GM21737 (cell line): ENCODE results near the gene ADAM17.
"Not testable (repeated sequence)": the region's sequence is repeated elsewhere in the genome, so short reads cannot be mapped to it uniquely, and the experiment has no call there.

Experiments
- ATAC-seq: cut with Tn5 transposase; IDR thresholded peaks from one replicate; pipeline ENCODE4 v1.9.1; 2021; ENCODE audit warnings: mild to moderate bottlenecking, moderate library complexity; ENCODE audit not compliant: unreplicated experiment

ADAM17 gene

DNA sequence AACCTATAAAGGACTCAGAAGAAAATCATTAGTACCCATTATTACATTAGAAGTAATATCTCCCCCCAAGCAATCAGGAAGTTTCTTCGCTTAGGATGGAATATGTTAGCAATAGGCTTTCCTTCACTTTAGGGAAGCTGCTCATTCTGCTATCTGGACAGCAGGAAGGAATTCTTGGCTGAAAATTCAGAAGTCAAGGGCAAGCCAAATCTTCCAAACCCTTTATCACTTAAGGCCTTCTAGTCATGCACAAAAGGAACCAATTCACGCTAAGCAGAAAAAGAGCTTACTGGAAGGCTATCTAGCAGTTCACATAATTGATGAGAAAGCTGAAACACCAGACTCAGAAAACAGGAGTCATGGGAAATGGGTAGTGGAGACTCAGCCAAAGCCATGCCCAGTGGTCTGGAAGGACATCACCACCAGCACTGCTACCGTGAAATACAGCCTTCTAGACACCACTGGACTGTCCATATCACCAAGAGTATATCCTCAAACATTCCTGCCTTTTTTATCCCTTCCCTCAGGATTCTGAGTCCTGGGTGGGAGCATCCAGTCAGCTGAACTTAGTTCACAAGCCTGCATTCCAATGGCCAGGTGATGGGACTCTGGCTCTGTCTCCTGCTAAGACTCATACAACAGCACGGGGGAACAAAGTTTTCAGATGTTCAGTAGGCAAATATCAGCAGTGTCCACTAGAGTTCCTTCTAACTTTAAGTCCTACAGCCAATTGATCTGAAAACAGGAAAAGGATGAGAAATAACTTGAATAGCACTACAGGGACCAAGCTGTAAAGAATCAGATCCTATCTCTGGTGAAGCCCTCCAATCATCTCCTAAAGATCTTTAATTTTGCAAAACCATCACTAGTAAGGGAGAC lies 14.8 kb upstream of the ADAM17 start:
- no peak for ATAC-seq

DNA sequence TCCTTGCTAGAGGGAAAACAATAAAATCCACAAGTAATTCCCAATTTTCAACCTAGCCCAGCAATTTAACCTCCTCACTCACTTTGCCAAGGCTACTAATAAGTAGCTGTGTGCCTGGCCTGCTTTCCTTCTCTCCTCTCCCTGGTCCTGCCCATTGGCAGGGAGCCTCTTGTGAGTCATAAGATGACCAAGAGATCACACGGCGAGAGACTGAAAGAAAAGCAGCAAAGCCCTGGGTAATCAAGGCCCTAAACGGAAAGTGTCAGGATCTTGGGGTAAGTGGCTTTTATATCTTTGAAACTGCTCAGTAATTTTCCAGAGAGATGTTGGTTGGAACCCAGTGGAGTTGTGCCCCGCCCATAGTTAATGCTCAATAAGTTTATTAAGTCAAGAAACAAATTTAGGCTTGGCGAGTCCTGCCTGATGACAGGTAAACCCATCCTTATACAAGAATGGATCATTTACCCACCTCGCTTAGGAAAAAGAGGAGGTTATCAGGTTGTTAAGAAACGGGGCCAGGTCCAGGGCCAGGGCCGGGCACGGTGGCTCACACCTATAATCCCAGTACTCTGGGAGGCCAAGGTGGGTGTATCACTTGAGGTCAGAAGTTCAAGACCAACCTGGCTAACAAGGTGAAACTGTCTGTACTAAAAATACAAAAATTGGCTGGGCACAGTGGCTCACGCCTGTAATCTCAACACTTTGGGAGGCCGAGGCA lies 10.0 kb upstream of the ADAM17 start:
- no peak for ATAC-seq

DNA sequence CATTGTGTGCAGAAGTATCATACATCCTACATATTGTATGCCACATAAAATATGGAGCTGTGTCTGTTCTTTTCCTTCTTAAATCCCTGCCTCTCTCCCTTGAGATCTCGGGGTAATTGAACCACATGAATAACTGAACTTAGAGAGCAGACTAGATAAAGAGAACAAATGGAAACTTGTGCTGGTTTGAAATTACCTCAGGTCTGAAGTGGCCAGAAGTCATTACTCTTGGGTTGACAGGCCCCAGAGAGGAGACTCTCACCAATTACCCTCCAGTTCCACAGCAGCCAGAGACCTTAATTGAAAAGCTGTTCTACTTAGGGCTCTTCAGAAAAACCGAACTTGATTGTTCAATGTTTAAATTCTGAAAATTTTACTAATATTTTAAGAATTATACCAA lies 5.0 kb upstream of the ADAM17 start:
- ATAC-seq, result no peak

DNA sequence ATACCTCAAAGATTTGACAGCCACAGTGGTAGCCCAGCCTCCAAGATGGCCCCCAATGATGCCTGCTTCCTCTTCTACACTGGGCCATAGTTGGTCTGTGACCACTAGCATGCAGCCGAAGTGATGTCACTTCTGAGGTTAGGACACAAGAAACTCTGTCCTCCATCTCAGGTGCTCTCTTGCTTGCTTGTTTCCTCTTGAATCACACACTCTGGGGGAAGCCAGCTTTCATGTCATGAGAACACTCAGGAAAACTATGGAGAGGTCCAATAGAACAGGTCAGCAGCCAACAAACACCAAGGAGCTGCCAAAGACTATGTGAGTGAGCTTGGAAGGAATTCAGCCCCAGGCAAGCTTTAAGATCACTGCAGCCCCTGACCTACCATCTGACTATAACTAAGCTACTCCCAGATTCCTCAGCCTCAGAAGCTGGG lies 3.3 kb upstream of the ADAM17 start:
- ATAC-seq, result no peak

DNA sequence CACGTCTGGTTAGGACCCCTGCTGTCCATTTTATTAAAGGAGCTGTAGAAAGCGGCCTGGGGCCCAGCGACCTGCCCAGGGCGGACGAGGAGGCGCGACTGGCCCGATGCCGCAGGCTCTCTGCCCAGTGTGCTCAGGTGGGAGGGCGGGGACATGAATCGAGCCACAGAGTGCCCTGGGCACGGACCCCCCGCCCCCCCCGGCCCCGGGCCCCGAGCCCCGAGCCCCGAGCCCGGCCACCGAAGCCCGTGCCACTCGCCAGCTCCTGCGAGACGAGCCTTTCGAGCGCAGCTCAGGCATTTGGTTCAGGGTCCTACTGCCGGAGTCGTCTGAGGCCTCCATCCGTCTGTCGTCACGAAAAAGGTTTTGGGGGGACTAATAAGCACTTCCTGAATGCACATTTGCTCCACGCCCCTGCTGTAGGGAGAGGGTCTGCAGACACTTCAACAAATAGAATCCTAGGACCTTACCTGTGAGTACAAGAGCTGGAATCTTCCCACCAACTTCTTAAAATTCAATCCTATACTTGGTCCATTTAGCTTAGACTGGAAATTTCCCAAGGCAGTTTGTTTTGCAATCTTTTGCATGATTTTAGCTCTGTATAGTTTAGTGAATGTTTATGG lies 602 bp upstream of the ADAM17 start:
- peak; percentile 20 for ATAC-seq

DNA sequence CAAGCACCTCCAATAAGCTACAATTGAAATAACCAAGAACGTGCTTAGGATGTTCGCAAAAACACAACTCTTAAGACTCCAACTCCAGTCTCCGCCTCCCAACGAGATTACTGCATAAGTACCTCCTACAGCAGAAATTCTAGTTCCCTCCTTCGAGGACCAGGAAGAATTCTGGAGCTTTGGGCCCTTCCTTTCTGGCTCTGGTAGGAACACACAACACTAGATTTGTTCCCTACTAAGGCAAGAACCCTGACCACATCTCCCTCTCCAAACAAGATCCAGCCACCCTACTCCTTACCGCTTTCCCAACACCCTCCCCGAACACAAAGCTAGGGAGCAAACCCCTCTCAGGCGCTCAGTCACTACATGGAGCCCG lies 721 bp downstream of the ADAM17 start:
- no peak for ATAC-seq

DNA sequence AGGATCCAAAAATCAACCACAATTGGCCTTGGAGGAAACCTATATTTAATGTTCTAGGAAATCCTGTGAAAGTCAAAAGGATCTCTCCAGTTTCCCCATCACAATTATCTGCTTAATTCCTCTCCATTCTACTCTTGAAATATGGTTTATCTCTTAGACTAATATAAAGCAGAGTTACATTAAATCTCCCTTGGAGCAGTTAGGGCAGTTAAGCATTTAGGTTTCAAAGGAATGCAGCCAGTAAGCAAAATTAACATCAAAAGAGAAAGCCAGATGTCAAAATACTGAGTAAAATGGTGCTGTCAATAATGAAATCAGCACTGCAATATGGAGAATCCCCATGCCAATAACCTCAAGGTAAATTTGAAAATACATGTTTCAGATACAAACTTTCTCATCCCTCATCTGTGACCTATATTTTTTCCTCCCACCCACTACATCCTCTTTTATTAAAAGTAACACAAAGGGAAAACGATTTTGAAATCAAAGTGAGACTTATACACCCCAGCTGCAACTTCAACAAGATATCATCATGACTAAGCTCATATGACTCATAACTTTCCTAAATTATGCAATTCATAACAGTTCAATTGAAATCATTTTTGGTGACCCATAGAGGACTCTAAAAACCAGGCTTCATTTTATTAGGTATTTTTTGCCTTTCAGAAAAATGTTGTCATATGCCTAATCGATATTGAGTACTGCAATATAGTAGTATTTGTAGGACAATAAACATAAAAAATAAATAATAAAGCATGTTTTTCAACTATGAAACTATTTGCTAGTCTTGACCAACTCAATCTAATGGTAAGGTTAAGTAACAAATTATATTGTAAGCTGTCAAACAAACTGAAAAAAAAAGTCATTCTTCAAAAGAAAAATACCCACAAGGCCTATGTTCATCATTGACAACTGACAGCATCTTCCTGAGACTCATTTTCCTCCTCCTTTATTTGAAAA lies 3.1 kb downstream of the ADAM17 start:
- ATAC-seq, result no peak

DNA sequence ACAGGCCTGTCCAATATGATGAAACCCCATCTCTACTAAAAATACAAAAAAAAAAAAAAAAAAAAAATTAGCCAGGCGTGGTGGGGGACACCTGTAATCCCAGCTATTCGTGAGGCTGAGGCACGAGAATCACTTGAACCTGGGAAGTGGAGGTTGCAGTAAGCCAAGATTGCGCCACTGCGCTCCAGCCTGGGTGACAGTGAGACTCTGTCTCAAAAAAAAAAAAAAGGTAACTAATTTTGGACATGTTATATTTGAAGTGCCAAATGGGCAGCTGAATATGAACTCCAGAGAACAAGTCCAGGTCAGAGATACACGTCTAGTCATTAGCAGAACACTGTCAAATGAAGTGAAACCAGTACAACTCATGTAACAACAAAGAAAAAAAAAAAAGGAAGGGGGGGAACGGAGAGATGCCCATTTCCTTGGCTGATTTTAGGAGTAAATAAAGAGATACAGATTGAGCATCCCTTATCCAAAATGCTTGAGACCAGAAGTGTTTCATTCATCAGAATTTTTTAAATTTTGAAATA lies 4.7 kb downstream of the ADAM17 start:
- ATAC-seq, result not testable (repeated sequence)

DNA sequence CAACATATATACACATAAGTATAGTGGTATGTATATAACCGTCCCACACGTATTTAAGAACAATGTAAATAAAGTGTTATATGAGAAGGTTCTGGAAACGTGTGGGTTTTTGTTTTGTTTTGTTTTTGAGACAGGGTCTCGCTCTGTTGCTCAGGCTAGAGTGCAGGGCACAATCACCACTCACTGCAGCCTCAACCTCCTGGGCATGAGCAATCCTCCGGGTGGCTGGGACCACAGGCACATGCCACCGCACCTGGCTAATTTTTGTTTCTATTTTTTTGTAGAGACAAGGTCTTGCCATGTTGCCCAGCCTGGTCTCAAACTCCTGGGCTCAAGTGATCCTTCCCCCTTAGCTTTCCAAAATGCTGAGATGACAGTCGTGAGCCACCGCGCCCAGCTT lies 6.2 kb downstream of the ADAM17 start:
- ATAC-seq, result peak; percentile 27

DNA sequence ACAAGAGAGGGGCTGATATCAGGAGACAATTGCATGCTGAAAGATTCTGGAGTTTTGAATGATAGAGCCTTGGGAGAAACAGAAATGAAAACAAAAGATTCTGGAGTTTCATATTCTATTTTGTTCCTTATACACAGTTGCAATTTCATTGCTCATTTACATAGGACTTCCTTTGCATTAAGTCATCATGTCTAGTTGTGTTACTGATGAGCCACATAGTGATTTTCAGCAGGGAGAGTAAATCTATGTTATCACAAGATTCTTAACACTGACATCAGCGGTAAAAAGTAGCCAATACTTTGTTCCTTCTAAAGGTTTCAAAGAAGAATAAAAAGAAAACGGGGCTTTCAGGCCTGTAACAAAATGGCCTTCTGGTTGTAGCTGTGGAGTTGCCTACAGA lies 7.1 kb downstream of the ADAM17 start:
- peak; percentile 46 for ATAC-seq

DNA sequence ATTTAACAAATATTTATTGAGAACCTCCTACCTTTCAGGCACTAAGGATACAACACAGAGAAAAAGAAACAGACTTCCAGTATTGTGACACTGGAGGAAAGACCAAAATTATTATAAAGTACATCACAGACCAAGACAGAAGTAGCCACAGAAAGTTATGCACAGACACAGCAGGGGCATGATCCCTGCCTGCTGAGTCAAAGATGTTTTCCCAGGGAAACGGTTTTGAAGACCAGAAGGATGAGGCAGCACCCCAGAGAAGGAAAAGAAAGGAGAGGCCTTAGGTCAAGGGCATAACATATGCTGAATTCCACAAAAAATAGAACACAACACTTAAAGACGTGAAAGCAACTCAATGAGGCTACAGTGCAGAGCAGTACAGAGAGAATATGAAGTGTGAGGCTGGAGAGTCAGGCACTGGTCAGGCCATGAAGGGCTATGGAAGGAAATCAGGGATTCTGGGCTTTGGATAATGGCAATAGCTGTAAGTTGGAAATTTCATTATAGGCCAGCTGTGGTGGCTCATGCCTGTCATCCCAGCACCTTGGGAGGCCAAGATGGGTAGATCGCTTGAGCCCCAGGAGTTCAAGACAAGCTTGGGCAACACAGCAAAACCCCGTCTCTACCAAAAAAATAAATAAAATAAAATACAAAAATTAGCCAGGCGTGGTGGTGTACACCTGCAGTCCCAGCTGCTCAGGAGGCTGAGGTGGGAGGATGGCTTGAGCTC lies 8.2 kb downstream of the ADAM17 start:
- no peak for ATAC-seq

DNA sequence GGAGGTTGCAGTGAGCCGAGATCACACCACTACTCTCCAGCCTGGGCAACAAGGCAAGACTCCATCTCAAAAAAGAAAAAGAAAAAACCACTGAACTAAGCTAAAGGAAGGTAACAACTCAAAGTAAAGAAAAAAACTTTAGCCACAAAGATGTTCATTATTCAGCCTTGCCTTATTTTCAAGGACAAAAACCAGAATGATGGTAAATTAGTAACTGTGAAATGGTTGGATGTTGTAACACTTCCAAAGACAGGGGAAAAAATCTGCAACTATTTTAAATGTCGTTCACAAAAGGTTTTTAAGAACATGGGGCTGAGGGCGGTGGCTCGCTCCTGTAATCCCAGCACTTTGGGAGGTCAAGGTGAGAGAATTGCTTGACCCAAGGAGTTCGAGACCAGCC lies 10.1 kb downstream of the ADAM17 start:
- ATAC-seq, result no peak

DNA sequence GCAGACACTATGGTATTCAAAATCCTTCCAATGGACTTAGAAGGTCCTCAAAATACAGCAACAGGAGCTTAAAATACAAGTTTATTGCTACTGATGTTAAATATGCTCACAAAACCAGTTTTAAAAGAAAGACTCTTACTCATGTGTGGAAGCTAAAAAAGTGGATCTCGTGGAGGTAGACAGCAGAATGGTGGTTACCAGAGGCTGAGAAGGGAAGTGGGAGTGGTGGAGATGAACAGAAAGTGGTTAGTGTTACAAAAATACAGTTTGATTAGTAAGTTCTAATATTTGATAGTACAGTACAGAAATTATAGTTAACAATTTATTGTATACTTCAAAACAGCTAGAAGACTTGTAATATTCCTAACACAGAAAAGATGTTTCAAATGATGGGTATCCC lies 12.1 kb downstream of the ADAM17 start:
- ATAC-seq, result no peak

DNA sequence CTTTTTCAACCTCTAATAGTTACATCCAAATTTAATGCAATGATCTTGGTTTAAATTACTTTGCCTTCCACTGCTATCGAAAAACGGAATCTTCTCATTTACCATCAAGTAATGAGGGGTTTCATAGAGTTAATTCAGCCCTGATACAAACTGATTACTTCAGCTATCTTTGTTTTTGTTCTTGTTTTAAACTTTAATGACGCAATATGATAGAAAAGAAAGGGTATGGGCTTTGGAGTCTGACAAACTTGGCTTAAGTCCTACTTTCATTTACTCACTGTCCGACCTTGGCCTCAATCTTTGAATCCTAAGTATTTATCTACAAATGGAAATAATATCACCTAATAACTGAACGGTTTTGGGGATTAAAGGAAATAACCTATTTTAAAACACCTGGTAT lies 16.1 kb downstream of the ADAM17 start:
- ATAC-seq, result no peak

DNA sequence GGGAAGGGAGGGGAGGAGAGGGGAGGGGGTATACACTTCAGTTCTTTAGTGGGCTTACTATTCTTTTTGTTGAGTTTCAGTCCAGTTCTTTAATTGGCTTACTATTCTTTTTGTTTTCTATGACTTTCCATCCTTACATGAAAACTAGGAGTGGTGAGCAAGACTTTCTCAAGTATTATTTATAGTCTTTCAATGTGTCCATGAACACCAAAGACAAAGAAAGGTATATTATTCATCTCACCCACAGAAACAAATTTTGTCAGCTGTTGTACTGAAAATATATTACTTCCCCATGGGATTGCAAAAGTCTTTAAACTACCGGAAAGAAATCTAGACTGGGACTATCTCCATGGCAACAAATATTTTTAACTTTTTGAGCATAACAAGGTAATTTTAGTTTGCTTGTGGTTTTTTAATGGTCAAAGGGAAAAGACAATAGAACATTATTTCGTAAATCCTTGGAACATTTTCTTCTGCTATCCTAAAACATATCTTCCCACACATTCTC lies 17.6 kb downstream of the ADAM17 start:
- ATAC-seq, result no peak

DNA sequence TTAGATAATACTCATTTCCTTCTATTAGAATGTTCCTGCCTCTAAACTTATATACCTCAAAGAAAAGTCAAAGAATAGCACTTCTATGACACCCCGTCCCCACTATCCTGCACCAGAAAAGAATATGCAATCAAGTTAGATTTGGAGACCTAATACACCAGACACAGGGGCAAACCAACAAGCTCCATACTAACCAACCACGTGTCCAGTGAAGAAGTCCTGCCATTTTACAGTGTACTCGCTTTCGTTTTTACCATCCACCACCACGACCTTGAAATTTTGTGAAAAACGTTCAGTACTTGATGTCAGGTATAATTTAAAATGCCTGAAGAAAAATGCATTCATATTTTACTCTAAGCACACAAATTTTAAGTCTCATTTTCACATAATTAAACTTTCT lies 19.1 kb downstream of the ADAM17 start:
- no peak for ATAC-seq

DNA sequence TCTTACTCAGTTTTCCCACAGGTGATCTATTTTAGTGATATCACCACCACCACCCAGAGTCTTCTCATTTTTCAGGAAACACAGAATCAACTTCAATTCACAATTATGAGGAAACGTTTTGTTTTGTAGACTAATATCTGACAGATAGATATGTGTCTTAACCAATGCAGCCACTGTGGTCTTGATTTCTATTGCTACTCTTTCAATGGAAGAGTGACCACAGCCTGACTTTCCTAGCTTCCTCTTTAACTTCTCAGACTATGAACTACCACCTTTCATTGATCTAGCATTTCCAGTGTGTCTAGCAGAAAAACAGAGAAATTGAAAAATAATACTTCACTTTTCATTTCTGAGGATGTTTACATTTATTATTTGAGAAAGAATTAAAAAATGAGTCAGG lies 20.5 kb downstream of the ADAM17 start:
- no peak for ATAC-seq

DNA sequence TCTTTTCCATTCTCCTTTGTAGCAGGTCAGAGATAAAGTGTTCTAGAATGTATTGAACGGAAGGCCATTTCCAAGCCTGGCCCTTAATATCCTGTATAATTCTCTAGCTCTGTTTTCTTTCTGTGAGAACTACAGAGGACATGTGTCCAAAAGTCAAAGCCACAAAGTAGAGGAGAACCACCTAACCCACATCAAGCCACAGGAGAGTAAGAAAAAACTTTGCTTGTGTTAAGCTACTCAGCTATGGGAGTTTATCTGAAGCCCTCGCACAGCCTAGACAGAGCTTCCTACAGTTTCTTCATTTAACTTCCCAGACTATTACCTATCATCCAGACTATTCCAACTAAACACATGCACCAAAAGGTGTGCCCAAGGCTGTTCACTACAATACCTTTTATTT lies 22.0 kb downstream of the ADAM17 start:
- no peak for ATAC-seq

DNA sequence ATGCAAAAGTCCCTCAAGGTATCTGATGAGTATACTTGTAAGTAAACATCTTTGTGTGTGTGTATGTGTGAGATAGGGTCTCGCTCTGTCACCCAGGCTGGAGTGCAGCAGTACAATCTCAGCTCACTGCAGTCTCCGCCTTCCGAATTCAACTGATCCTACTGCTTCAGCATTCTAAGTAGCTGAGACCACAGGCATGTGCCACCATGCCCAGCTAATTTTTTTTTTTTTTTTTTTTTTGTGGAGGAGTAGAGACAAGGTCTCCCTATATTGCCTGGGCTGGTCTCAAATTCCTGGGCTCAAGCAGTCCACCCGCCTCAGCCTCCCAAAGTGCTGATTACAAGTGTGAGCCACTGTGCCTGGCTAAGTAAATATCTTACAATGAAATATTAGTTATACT lies 23.2 kb downstream of the ADAM17 start:
- ATAC-seq, result no peak
